ENCODE measurements around the gene PRND. TPM values are rescaled to one million over a fixed set of nuclear protein-coding genes. Genes with fewer than 3 reads are reported as not detected.

PRND gene
- total and polyA plus RNA-seq, 2 of the 8 experiments (the other 6 are each of a cell fraction or from before 2014, with no cell fraction given) = 0.09 to 0.11 TPM

DNA sequence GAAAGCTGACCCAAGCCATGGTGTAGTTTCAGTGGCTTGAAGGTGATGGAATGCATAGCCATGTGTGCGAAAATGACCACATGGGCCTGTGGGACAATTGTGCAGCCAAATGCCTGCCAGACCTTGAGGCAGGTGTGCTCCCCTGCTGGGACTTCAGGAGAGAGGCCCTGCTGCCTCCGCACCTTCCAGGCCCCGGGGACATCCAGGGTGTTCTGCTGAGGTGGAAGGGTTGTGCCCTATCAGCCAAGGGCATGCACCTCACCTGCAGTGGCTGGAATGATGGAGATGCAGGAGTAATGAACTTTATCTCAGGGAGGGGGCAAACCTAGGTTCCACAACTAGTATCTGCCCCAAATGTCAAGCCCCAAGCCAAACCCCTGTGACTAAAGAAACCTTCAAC lies 44.0 kb downstream of the PRND start (continued):
- TF ChIP-seq, protein P1, sequence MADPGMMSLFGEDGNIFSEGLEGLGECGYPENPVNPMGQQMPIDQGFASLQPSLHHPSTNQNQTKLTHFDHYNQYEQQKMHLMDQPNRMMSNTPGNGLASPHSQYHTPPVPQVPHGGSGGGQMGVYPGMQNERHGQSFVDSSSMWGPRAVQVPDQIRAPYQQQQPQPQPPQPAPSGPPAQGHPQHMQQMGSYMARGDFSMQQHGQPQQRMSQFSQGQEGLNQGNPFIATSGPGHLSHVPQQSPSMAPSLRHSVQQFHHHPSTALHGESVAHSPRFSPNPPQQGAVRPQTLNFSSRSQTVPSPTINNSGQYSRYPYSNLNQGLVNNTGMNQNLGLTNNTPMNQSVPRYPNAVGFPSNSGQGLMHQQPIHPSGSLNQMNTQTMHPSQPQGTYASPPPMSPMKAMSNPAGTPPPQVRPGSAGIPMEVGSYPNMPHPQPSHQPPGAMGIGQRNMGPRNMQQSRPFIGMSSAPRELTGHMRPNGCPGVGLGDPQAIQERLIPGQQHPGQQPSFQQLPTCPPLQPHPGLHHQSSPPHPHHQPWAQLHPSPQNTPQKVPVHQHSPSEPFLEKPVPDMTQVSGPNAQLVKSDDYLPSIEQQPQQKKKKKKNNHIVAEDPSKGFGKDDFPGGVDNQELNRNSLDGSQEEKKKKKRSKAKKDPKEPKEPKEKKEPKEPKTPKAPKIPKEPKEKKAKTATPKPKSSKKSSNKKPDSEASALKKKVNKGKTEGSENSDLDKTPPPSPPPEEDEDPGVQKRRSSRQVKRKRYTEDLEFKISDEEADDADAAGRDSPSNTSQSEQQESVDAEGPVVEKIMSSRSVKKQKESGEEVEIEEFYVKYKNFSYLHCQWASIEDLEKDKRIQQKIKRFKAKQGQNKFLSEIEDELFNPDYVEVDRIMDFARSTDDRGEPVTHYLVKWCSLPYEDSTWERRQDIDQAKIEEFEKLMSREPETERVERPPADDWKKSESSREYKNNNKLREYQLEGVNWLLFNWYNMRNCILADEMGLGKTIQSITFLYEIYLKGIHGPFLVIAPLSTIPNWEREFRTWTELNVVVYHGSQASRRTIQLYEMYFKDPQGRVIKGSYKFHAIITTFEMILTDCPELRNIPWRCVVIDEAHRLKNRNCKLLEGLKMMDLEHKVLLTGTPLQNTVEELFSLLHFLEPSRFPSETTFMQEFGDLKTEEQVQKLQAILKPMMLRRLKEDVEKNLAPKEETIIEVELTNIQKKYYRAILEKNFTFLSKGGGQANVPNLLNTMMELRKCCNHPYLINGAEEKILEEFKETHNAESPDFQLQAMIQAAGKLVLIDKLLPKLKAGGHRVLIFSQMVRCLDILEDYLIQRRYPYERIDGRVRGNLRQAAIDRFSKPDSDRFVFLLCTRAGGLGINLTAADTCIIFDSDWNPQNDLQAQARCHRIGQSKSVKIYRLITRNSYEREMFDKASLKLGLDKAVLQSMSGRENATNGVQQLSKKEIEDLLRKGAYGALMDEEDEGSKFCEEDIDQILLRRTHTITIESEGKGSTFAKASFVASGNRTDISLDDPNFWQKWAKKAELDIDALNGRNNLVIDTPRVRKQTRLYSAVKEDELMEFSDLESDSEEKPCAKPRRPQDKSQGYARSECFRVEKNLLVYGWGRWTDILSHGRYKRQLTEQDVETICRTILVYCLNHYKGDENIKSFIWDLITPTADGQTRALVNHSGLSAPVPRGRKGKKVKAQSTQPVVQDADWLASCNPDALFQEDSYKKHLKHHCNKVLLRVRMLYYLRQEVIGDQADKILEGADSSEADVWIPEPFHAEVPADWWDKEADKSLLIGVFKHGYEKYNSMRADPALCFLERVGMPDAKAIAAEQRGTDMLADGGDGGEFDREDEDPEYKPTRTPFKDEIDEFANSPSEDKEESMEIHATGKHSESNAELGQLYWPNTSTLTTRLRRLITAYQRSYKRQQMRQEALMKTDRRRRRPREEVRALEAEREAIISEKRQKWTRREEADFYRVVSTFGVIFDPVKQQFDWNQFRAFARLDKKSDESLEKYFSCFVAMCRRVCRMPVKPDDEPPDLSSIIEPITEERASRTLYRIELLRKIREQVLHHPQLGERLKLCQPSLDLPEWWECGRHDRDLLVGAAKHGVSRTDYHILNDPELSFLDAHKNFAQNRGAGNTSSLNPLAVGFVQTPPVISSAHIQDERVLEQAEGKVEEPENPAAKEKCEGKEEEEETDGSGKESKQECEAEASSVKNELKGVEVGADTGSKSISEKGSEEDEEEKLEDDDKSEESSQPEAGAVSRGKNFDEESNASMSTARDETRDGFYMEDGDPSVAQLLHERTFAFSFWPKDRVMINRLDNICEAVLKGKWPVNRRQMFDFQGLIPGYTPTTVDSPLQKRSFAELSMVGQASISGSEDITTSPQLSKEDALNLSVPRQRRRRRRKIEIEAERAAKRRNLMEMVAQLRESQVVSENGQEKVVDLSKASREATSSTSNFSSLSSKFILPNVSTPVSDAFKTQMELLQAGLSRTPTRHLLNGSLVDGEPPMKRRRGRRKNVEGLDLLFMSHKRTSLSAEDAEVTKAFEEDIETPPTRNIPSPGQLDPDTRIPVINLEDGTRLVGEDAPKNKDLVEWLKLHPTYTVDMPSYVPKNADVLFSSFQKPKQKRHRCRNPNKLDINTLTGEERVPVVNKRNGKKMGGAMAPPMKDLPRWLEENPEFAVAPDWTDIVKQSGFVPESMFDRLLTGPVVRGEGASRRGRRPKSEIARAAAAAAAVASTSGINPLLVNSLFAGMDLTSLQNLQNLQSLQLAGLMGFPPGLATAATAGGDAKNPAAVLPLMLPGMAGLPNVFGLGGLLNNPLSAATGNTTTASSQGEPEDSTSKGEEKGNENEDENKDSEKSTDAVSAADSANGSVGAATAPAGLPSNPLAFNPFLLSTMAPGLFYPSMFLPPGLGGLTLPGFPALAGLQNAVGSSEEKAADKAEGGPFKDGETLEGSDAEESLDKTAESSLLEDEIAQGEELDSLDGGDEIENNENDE (IDR thresholded peaks at IDR 0.05; ENCODE audit: insufficient replicate concordance, low read length) = no peak
- TF ChIP-seq MAX (IDR thresholded peaks at IDR 0.05) (no peak), SIN3A (conservative IDR thresholded peaks at IDR 0.05 in 1 of 2, IDR thresholded peaks at IDR 0.05 in 1 of 2; ENCODE audit: low read depth in 1 of 2, low read length in 2 of 2) (no peak), NRF1 (IDR thresholded peaks at IDR 0.05; ENCODE audit: low read depth, low read length) (no peak), POU5F1 (IDR thresholded peaks at IDR 0.05; ENCODE audit: low read depth, low read length) (no peak), BCL11A (IDR thresholded peaks at IDR 0.05; ENCODE audit: low read depth in 2 of 2, low read length in 2 of 2) (no peak), JUND (IDR thresholded peaks at IDR 0.05; ENCODE audit: low read length) (no peak)
